Kidney (tissue), 14 donors: Measurements from ENCODE around the gene WDFY4. TPM values are rescaled to one million over a fixed set of nuclear protein-coding genes. Genes with fewer than 3 reads are reported as not detected.

ENCODE experiments used
- DNase-seq, 5 donors: peaks; one replicate each; pipeline ENCODE4 v3.0.0-alpha.2; 2013 to 2020
- FAIRE-seq: peaks from 2 replicates; lab custom pipeline; 2012; peaks lifted over from hg19 to GRCh38; lab: Jason Lieb, UNC
- H3K27ac ChIP-seq, 2 donors: one replicate each; pipeline ENCODE4 v1.7.0; 2013; ENCODE audit warnings: low read depth in 2 of 2, low read length in 2 of 2, inconsistent platforms in 1 of 2
- H3K27me3 ChIP-seq: one replicate; pipeline ENCODE4 v1.7.1; 2013; ENCODE audit warnings: low read length, inconsistent platforms; ENCODE audit not compliant: control insufficient read depth, insufficient read depth
- H3K36me3 ChIP-seq, 3 donors: one replicate each; pipeline versions ENCODE4 v1.7.0 to v1.7.1; 2013; ENCODE audit warnings: low read length in 3 of 3, control low read depth in 1 of 3, inconsistent platforms in 1 of 3; ENCODE audit not compliant: insufficient read depth in 3 of 3, control insufficient read depth in 2 of 3
- H3K4me1 ChIP-seq, 3 donors: one replicate each; pipeline versions ENCODE4 v1.7.0 to v1.7.1; 2013; ENCODE audit warnings: low read length in 3 of 3, inconsistent platforms in 1 of 3, low read depth in 1 of 3; ENCODE audit not compliant: control insufficient read depth in 2 of 3, insufficient read depth in 2 of 3
- H3K4me3 ChIP-seq, 3 donors: one replicate each; pipeline versions ENCODE4 v1.7.0 to v1.8.1; 2013; ENCODE audit warnings: low read length in 3 of 3, control low read depth in 1 of 3, inconsistent platforms in 1 of 3
- H3K9ac ChIP-seq, 3 donors: one replicate each; pipeline versions ENCODE4 v1.7.0 to v1.7.1; 2013; ENCODE audit warnings: low read length in 3 of 3, control low read depth in 1 of 3, inconsistent platforms in 1 of 3
- H3K9me3 ChIP-seq, 3 donors: one replicate each; pipeline versions ENCODE4 v1.7.0 to v1.7.1; 2013; ENCODE audit warnings: low read length in 3 of 3, control low read depth in 1 of 3, inconsistent platforms in 1 of 3; ENCODE audit not compliant: control insufficient read depth in 2 of 3, insufficient read depth in 1 of 3
- CTCF ChIP-seq: IDR thresholded peaks from 3 replicates; pipeline ENCODE4 v1.5.1; 2012; ENCODE audit warnings: mild to moderate bottlenecking, moderate library complexity, borderline replicate concordance; ENCODE audit not compliant: insufficient read depth; ENCODE audit errors: extremely low read depth
- intact Hi-C: fragments of 100-400 bp; cut with DNase I; formaldehyde crosslinking; loops from one replicate; pipeline ENCODE4 v1.11.1; 2022
- polyA plus RNA-seq: library from polyadenylated mRNA; stranded (reverse); fragments of 350-450 nt; fragmentation: Illumina TruSeq; extraction: RNeasy Lipid Tissue Mini Kit (QIAGEN cat#74804); gene quantifications from one replicate; pipeline ENCODE4 v1.2.3, GENCODE V29; 2014; ENCODE audit warnings: low read depth, low replicate concordance; ENCODE audit not compliant: insufficient read depth
- total RNA-seq: library from RNA; stranded (reverse); fragmentation: NEBNext Ultra II Directional; extraction: Animal tissue kit (Norgen Biotek cat#: 25700); gene quantifications from one replicate; pipeline ENCODE4 v1.2.1, GENCODE V29; 2021
- donor health status: control.
- donor health status: control.
- donor health status: control.
- donor health status: control.
- donor health status: control.
- donor health status: DM: yes; HTN: yes; CAD: no.
- donor health status: Normal renal cell carcinoma (clear cell type).

The WDFY4 gene
- total and polyA plus RNA-seq, 2 donors from 2014 or later = 1.7 to 13.3 TPM

- H3K27ac ChIP-seq = no peak overlapping the region
- TF ChIP-seq CTCF = no peak
- no peak overlapping the region for H3K9ac ChIP-seq
- H3K4me3 ChIP-seq = no peak overlapping the region
- no peak for DNase-seq
- no peaks in the 10 kb centered on the region for H3K27me3 ChIP-seq
- no peaks in the 10 kb centered on the region for H3K4me1 ChIP-seq
- no peak for FAIRE-seq
- intact Hi-C loops = no loop called here
- H3K9me3 ChIP-seq = no peaks in the 10 kb centered on the region
- no peaks in the 10 kb centered on the region for H3K36me3 ChIP-seq
These were observed 280.8 kb downstream of the WDFY4 start for GRCh38 chr10:48965460-48965859.

- FAIRE-seq (no peak), DNase-seq (no peak)
- Histone ChIP-seq H3K9me3 (no peaks in the 10 kb centered on the region), H3K27ac (no peak overlapping the region), H3K27me3 (no peaks in the 10 kb centered on the region), H3K4me3 (no peak overlapping the region), H3K4me1 (no peaks in the 10 kb centered on the region), H3K9ac (no peak overlapping the region), H3K36me3 (no peaks in the 10 kb centered on the region)
- TF ChIP-seq CTCF = no peak
- intact Hi-C loops = no loop called here
These were observed 283.4 kb downstream of the WDFY4 start for GRCh38 chr10:48968036-48968435.

- FAIRE-seq (no peak), DNase-seq (no peak)
- no peaks in the 10 kb centered on the region for H3K36me3 ChIP-seq
- TF ChIP-seq CTCF = no peak
- intact Hi-C loops = loop anchor here (10.0 kb wide), 1 partner anchor 195 kb away; no protein-coding TSS in a partner anchor
- H3K4me1 ChIP-seq = no peaks in the 10 kb centered on the region
- H3K9me3 ChIP-seq = no peaks in the 10 kb centered on the region
- no peaks in the 10 kb centered on the region for H3K27me3 ChIP-seq
- H3K4me3 ChIP-seq = no peak overlapping the region
- no peak overlapping the region for H3K9ac ChIP-seq
- no peak overlapping the region for H3K27ac ChIP-seq
These were observed 285.4 kb downstream of the WDFY4 start for GRCh38 chr10:48970046-48970445.

GRCh38 chr10:48970654-48971053 lies 286.0 kb downstream of the WDFY4 start:
- no peaks in the 10 kb centered on the region for H3K4me1 ChIP-seq
- DNase-seq (no peak), FAIRE-seq (no peak)
- H3K27me3 ChIP-seq = no peaks in the 10 kb centered on the region
- no peak overlapping the region for H3K27ac ChIP-seq
- TF ChIP-seq CTCF = no peak
- intact Hi-C loops = loop anchor here (10.0 kb wide), 1 partner anchor 194 kb away; no protein-coding TSS in a partner anchor
- H3K36me3 ChIP-seq = no peaks in the 10 kb centered on the region
- H3K4me3 ChIP-seq = no peak overlapping the region
- H3K9me3 ChIP-seq = no peaks in the 10 kb centered on the region
- no peak overlapping the region for H3K9ac ChIP-seq
